Measurements from ENCODE around the gene SGF29. TPM values are rescaled to one million over a fixed set of nuclear protein-coding genes. Genes with fewer than 3 reads are reported as not detected.

The SGF29 gene
- total and polyA plus RNA-seq, 2 of the 4 experiments (the other 2 are of a cell fraction), result 4.3 to 7.7 TPM

DNA sequence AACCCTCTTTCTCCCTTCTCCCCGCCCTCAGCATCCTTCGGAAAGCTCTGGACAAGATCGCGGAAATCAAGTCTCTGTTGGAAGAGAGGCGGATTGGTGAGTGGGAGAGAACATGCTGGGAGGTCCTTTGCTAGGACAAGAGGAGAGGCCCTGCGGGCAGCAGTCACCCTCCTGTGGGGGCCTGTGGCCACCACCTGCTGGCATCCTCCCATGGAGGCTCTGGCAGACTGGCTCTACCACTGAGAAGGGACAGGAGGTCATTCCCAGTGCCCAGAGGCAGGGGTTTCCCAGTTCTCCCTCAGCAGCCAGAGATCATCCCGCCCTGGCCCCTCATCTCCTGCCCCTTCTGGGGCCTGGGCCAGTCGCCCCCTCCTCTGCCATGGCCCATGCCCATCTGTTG, 35.3 kb downstream of the SGF29 start:
- H3K9me3 ChIP-seq (ENCODE audit: control insufficient read depth, insufficient read depth, low read length), result no peaks in the 10 kb centered on the region
- H2BK15ac ChIP-seq (ENCODE audit: low read depth, low read length), result no peak overlapping the region
- dilution Hi-C loops (cut with HindIII; ENCODE audit: low sequenced_read_pairs, unreplicated experiment) (no loop called here), in situ Hi-C loops (cut with MboI; ENCODE audit: low sequenced_read_pairs) (no loop called here), intact Hi-C loops (cut with micrococcal nuclease) (no loop called here)
- no peak for DNase-seq
- H3K4me1 ChIP-seq (ENCODE audit: control insufficient read depth, insufficient read depth, low read length), result no peaks in the 10 kb centered on the region
- BruUV-seq (replicated peaks), result no TSS peak
- no peaks in the 10 kb centered on the region for H3K27me3 ChIP-seq (ENCODE audit: control insufficient read depth, insufficient read depth, low read length)
- H4K20me1 ChIP-seq (ENCODE audit: insufficient read depth, low read length), result no peaks in the 10 kb centered on the region
- no peak overlapping the region for H4K8ac ChIP-seq (ENCODE audit: low read depth in 2 of 2, low read length in 2 of 2)
- POLR2A ChIA-PET (ENCODE audit: unreplicated experiment), result no interaction called here
- ATAC-seq (ENCODE audit: low read depth), result no peak
- CTCF ChIA-PET, result interaction anchor here (0.6 kb wide), 1 partner anchor 8 kb away, joined by 3 read pairs; no protein-coding TSS in a partner anchor
- no peak overlapping the region for H3K27ac ChIP-seq (ENCODE audit: insufficient read depth, low read length)
- H3K14ac ChIP-seq (replicated peaks; ENCODE audit: low read depth, low read length), result no peak overlapping the region
- H3K56ac ChIP-seq (ENCODE audit: extremely low read depth, insufficient read depth, low read length), result no peak overlapping the region
- H3K9me1 ChIP-seq (ENCODE audit: insufficient read depth, low read length), result 0 out of 2 replicates have a peak, but pooled peaks cover 2% of the 10 kb centered on the region
- no peak overlapping the region for H3K4ac ChIP-seq (ENCODE audit: low read depth, low read length)
- no peak for TF ChIP-seq BHLHE40 (IDR thresholded peaks at IDR 0.05; ENCODE audit: low read depth, low read length)
- no peak for TF ChIP-seq RAD21 (IDR thresholded peaks at IDR 0.05; ENCODE audit: low read length)
- TF ChIP-seq CHD1 (IDR thresholded peaks at IDR 0.05; ENCODE audit: low read depth, low read length), result no peak
- TF ChIP-seq MAZ (IDR thresholded peaks at IDR 0.05; ENCODE audit: borderline replicate concordance, low read depth, low read length), result no peak
- TF ChIP-seq MXI1 (IDR thresholded peaks at IDR 0.05; ENCODE audit: borderline replicate concordance, low read depth, low read length), result no peak
- TF ChIP-seq CEBPB (IDR thresholded peaks at IDR 0.05; ENCODE audit: low read depth, low read length), result no peak
- no peak for TF ChIP-seq USF2 (IDR thresholded peaks at IDR 0.05; ENCODE audit: low read depth, low read length)
- TF ChIP-seq FOS (IDR thresholded peaks at IDR 0.05; ENCODE audit: low read depth, low read length), result no peak
- no peak for TF ChIP-seq NFE2L2 (IDR thresholded peaks at IDR 0.05; ENCODE audit: low read depth, low read length)
- no peak overlapping the region for H2BK120ac ChIP-seq (ENCODE audit: low read depth, low read length)
- no peak overlapping the region for H3K23ac ChIP-seq (ENCODE audit: low read depth, low read length)
- H3K4me3 ChIP-seq (ENCODE audit: insufficient read depth, low read depth, low read length), result no peak overlapping the region
- H2AK5ac ChIP-seq (ENCODE audit: low read depth, low read length), result no peak overlapping the region
- no peak overlapping the region for H4K5ac ChIP-seq (ENCODE audit: low read depth, low read length)
- no peak overlapping the region for H2AFZ ChIP-seq (replicated peaks; ENCODE audit: low read length, poor library complexity)
- H3K79me1 ChIP-seq (ENCODE audit: low read depth in 1 of 2, low read length in 2 of 2), result no peaks in the 10 kb centered on the region
- no peak overlapping the region for H3K9ac ChIP-seq (ENCODE audit: low read depth, low read length)
- no peak overlapping the region for H2BK5ac ChIP-seq (ENCODE audit: low read depth, low read length, poor library complexity, severe bottlenecking)
- H2BK20ac ChIP-seq (ENCODE audit: low read depth, low read length), result no peak overlapping the region
- no peak overlapping the region for H3K18ac ChIP-seq (ENCODE audit: low read depth, low read length)
- H2AK9ac ChIP-seq (replicated peaks; ENCODE audit: low read depth, low read length, poor library complexity), result no peak overlapping the region
- WGBS, 2 experiments (ENCODE audit: extremely low coverage in 2 of 2, insufficient read length in 1 of 2), result 100% methylated on average over 1 of the region's 8 CpGs; no CpG with 5 or more reads in 1 of the 2 experiments
- no peak overlapping the region for H3K4me2 ChIP-seq (ENCODE audit: low read depth, low read length)
- peaks cover 21% of the 10 kb centered on the region for H3K36me3 ChIP-seq (ENCODE audit: control insufficient read depth, insufficient read depth, low read length)
- H4K91ac ChIP-seq (ENCODE audit: insufficient read depth, low read depth, low read length), result no peak overlapping the region

Data from IMR-90 (cell line).